K562 (cell line): Measurements from ENCODE around the gene ACAD10. TPM values are rescaled to one million over a fixed set of nuclear protein-coding genes. Genes with fewer than 3 reads are reported as not detected.

Experiments used
- CREBBP ChIP-seq: IDR thresholded peaks from one replicate; pipeline ENCODE4 v1.6.1; 2012; ENCODE audit warnings: low read depth, mild to moderate bottlenecking, control low read depth, inconsistent platforms, low read length
- DEAF1 ChIP-seq: fragments of 450-650 bp; formaldehyde crosslinking; IDR thresholded peaks from 2 replicates; pipeline ENCODE4 v1.4.0; 2020; ENCODE audit warnings: mild to moderate bottlenecking, moderate library complexity
- ETS2 ChIP-seq: IDR thresholded peaks from 2 replicates; pipeline ENCODE4 v1.6.1; 2016; ENCODE audit warnings: borderline replicate concordance, missing genetic modification characterization, mild to moderate bottlenecking, moderate library complexity, missing compliant biosample characterization; ENCODE audit not compliant: poor library complexity, severe bottlenecking
- HINFP ChIP-seq: fragments of 450-650 bp; conservative IDR thresholded peaks from 2 replicates; pipeline ENCODE4 v1.6.1; 2016; ENCODE audit warnings: missing genetic modification characterization, low read depth, mild to moderate bottlenecking, control low read depth, missing compliant biosample characterization
- HLTF ChIP-seq: fragments of 450-650 bp; IDR thresholded peaks from 2 replicates; pipeline ENCODE4 v1.6.1; 2016
- MXD1 ChIP-seq: fragments of 250-450 bp; sonication (Bioruptor Pico); IDR thresholded peaks from 2 replicates; pipeline ENCODE4 v1.8.0; 2021; ENCODE audit warnings: borderline replicate concordance, mild to moderate bottlenecking, moderate library complexity; ENCODE audit not compliant: poor library complexity, severe bottlenecking
- NCOA1 ChIP-seq: fragments of 450-650 bp; IDR thresholded peaks from 2 replicates; pipeline ENCODE4 v1.6.1; 2016; ENCODE audit warnings: low read depth
- SP1 ChIP-seq: sonication (generic); formaldehyde crosslinking; IDR thresholded peaks from 2 replicates; pipeline ENCODE4 v1.8.1; 2022; ENCODE audit warnings: mild to moderate bottlenecking, missing genetic modification reagents
- TFAM ChIP-seq: fragments of 250-450 bp; sonication (Bioruptor Pico); conservative IDR thresholded peaks from 2 replicates; pipeline ENCODE4 v1.5.0; 2021; ENCODE audit warnings: mild to moderate bottlenecking, moderate library complexity
- ZNF121 ChIP-seq: sonication (generic); formaldehyde crosslinking; conservative IDR thresholded peaks from 2 replicates; pipeline ENCODE4 v1.8.0; 2022; ENCODE audit warnings: missing genetic modification reagents
- ZNF197 ChIP-seq: fragments of 200-800 bp; sonication (Bioruptor generic); IDR thresholded peaks from 2 replicates; pipeline ENCODE4 v1.6.1; 2016; ENCODE audit warnings: low read depth, missing genetic modification characterization, missing compliant biosample characterization
- polyA plus RNA-seq, 8 experiments: library from polyadenylated mRNA; depleted of rRNA in 4 of 8; stranded (reverse) in 5 of 8; unstranded in 3 of 8; fragments of >200 nt; fragmentation: Nextera tagmentation in 2 of 8; fragmentation: Illumina TruSeq in 1 of 8; extraction: Ambion mirVana in 2 of 8; extraction: Trizol in 1 of 8; gene quantifications; 2 replicates each; pipeline versions ENCODE4 v1.2.1 to v1.2.3, GENCODE V29; 2011 to 2014; ENCODE audit warnings: inconsistent platforms in 1 of 8, missing spikeins in 1 of 8
- total RNA-seq, 7 experiments: library from RNA; depleted of rRNA in 6 of 7; stranded (reverse); fragments of >200 nt in 6 of 7; fragmentation: Illumina TruSeq in 2 of 7; extraction: Trizol in 2 of 7; gene quantifications; 2 replicates each; pipeline versions ENCODE4 v1.2.1 to v1.2.3, GENCODE V29; 2011 to 2021; ENCODE audit warnings: low replicate concordance in 1 of 7
- TF ChIP-seq, protein P1 (sequence below): fragments of 200-600 bp; sonication (generic); IDR thresholded peaks from one replicate; pipeline ENCODE4 v1.6.1; 2012; ENCODE audit warnings: mild to moderate bottlenecking, low read depth, low read length, inconsistent platforms

Gene ACAD10
- total and polyA plus RNA-seq, 9 of the 15 experiments (the other 6 are each of a cell fraction or from before 2014, with no cell fraction given), result 2.3 to 19.2 (median 12.0) TPM

DNA sequence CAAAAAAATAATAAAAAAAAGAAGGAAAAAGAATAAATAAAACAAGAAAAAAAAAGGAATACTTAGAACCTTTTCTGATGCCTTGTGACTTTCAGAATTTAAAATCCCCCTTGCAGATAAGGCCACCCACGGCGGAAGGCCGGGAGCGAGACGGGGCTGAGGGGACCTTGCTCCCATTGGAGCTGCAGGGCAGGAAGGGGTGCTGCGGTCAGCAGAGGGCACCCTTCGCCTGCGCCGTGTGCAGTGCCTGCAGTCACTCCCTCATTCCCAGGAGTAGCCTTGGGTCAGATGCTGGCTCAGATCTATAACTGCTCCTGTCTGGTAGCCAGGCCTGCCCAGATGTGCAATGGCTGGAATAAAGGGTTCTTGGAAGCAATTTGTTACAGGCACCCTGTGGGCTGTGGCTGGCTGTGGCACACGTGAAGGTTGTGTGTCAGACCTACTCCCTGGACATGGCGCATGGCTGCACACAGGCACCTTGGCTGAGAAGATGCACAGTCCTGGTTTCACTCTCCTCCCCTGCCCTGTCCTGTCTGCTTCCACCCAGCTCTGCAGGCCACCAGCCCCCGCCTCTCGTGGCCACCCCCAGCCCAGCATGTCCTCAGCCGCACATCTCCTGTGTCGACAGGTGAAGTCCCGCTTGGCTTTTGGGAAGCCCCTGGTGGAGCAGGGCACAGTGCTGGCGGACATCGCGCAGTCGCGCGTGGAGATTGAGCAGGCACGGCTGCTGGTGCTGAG lies 67.5 kb downstream of the ACAD10 start (continued):
- TF ChIP-seq, protein P1, sequence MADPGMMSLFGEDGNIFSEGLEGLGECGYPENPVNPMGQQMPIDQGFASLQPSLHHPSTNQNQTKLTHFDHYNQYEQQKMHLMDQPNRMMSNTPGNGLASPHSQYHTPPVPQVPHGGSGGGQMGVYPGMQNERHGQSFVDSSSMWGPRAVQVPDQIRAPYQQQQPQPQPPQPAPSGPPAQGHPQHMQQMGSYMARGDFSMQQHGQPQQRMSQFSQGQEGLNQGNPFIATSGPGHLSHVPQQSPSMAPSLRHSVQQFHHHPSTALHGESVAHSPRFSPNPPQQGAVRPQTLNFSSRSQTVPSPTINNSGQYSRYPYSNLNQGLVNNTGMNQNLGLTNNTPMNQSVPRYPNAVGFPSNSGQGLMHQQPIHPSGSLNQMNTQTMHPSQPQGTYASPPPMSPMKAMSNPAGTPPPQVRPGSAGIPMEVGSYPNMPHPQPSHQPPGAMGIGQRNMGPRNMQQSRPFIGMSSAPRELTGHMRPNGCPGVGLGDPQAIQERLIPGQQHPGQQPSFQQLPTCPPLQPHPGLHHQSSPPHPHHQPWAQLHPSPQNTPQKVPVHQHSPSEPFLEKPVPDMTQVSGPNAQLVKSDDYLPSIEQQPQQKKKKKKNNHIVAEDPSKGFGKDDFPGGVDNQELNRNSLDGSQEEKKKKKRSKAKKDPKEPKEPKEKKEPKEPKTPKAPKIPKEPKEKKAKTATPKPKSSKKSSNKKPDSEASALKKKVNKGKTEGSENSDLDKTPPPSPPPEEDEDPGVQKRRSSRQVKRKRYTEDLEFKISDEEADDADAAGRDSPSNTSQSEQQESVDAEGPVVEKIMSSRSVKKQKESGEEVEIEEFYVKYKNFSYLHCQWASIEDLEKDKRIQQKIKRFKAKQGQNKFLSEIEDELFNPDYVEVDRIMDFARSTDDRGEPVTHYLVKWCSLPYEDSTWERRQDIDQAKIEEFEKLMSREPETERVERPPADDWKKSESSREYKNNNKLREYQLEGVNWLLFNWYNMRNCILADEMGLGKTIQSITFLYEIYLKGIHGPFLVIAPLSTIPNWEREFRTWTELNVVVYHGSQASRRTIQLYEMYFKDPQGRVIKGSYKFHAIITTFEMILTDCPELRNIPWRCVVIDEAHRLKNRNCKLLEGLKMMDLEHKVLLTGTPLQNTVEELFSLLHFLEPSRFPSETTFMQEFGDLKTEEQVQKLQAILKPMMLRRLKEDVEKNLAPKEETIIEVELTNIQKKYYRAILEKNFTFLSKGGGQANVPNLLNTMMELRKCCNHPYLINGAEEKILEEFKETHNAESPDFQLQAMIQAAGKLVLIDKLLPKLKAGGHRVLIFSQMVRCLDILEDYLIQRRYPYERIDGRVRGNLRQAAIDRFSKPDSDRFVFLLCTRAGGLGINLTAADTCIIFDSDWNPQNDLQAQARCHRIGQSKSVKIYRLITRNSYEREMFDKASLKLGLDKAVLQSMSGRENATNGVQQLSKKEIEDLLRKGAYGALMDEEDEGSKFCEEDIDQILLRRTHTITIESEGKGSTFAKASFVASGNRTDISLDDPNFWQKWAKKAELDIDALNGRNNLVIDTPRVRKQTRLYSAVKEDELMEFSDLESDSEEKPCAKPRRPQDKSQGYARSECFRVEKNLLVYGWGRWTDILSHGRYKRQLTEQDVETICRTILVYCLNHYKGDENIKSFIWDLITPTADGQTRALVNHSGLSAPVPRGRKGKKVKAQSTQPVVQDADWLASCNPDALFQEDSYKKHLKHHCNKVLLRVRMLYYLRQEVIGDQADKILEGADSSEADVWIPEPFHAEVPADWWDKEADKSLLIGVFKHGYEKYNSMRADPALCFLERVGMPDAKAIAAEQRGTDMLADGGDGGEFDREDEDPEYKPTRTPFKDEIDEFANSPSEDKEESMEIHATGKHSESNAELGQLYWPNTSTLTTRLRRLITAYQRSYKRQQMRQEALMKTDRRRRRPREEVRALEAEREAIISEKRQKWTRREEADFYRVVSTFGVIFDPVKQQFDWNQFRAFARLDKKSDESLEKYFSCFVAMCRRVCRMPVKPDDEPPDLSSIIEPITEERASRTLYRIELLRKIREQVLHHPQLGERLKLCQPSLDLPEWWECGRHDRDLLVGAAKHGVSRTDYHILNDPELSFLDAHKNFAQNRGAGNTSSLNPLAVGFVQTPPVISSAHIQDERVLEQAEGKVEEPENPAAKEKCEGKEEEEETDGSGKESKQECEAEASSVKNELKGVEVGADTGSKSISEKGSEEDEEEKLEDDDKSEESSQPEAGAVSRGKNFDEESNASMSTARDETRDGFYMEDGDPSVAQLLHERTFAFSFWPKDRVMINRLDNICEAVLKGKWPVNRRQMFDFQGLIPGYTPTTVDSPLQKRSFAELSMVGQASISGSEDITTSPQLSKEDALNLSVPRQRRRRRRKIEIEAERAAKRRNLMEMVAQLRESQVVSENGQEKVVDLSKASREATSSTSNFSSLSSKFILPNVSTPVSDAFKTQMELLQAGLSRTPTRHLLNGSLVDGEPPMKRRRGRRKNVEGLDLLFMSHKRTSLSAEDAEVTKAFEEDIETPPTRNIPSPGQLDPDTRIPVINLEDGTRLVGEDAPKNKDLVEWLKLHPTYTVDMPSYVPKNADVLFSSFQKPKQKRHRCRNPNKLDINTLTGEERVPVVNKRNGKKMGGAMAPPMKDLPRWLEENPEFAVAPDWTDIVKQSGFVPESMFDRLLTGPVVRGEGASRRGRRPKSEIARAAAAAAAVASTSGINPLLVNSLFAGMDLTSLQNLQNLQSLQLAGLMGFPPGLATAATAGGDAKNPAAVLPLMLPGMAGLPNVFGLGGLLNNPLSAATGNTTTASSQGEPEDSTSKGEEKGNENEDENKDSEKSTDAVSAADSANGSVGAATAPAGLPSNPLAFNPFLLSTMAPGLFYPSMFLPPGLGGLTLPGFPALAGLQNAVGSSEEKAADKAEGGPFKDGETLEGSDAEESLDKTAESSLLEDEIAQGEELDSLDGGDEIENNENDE, result no peak
- TF ChIP-seq TFAM (CRISPR knock-in tag) (no peak), DEAF1 (CRISPR knock-in tag) (peak; percentile 75), ETS2 (tag) (no peak), HLTF (no peak), MXD1 (no peak), ZNF197 (CRISPR knock-in tag) (no peak), HINFP (tag) (no peak), CREBBP (no peak), NCOA1 (no peak), ZNF121 (no peak), SP1 (no peak)
